Psoas muscle (tissue), 8 donors: Measurements from ENCODE around the gene ST3GAL5. TPM values are rescaled to one million over a fixed set of nuclear protein-coding genes. Genes with fewer than 3 reads are reported as not detected.

Experiments used
- ATAC-seq, 4 donors: fragments of 200-7000 bp; cut with Tn5 transposase; one replicate each; pipeline ENCODE4 v1.9.1; 2020; ENCODE audit warnings: moderate library complexity in 3 of 4, mild to moderate bottlenecking in 2 of 4
- DNase-seq, 2 donors: peaks; one replicate each; pipeline ENCODE4 v3.0.0-alpha.2; 2020
- H3K27ac ChIP-seq: fragments of 200-600 bp; one replicate; pipeline ENCODE4 v1.8.0; 2022
- H3K27me3 ChIP-seq, 3 donors: fragments of 200-600 bp in 1 of 3; one replicate each; pipeline versions ENCODE4 v1.6.1 to v1.8.0; 2013 to 2022; ENCODE audit warnings: low read length in 2 of 3, mild to moderate bottlenecking in 2 of 3, moderate library complexity in 1 of 3; ENCODE audit not compliant: insufficient read depth in 3 of 3
- H3K36me3 ChIP-seq, 2 donors: fragments of 200-600 bp in 1 of 2; one replicate each; pipeline versions ENCODE4 v1.6.1 to v1.8.0; 2013 to 2022; ENCODE audit warnings: low read depth in 1 of 2, mild to moderate bottlenecking in 1 of 2, moderate library complexity in 1 of 2; ENCODE audit not compliant: insufficient read depth in 1 of 2
- H3K4me1 ChIP-seq: fragments of 200-600 bp; one replicate; pipeline ENCODE4 v1.8.0; 2022
- H3K4me3 ChIP-seq: fragments of 200-600 bp; one replicate; pipeline ENCODE4 v1.8.0; 2022; ENCODE audit warnings: mild to moderate bottlenecking
- H3K9me3 ChIP-seq: fragments of 200-600 bp; one replicate; pipeline ENCODE4 v1.8.0; 2022
- CTCF ChIP-seq: fragments of 200-600 bp; IDR thresholded peaks from one replicate; pipeline ENCODE4 v1.8.0; 2022; ENCODE audit warnings: antibody characterized with exemption
- WGBS, 3 donors: extraction: QIAGEN DNeasy Blood & Tissue Kit; methylation state at CpG; one replicate each; pipeline versions ENCODE4 v1.1.6 to v1.1.7; 2013; 5-methylcytosine and 5-hydroxymethylcytosine counted together
- intact Hi-C, 2 donors: fragments of 100-400 bp; cut with DNase I; formaldehyde crosslinking; loops; one replicate each; pipeline versions ENCODE4 v1.11.0 to v1.14.2; 2022
- polyA plus RNA-seq, 3 donors: library from polyadenylated mRNA; stranded (reverse); fragments of 200-250 nt; gene quantifications; one replicate each; pipeline ENCODE4 v1.2.3, GENCODE V29; 2013
- total RNA-seq, 4 donors: library from RNA; stranded (reverse); fragmentation: NEBNext Ultra II Directional in 2 of 4; extraction: Animal tissue kit (Norgen Biotek cat#: 25700) in 2 of 4; gene quantifications; one replicate each; pipeline versions ENCODE4 v1.2.1 to v1.2.4, GENCODE V29; 2021 to 2023
- donor health status: healthy with polysubstance abuse.
- donor health status: DM: no; HTN: no; CAD: no; lungs with moderate emphysema.
- donor health status: Bipolar disorder and iron deficiency.
- donor health status: healthy.
- donor health status: DM: yes; HTN: yes; CAD: no.
- donor health status: DM: no; HTN: no; CAD: no.
- donor health status: DM: no; HTN: no; CAD: no.
- donor health status: DM: yes; HTN: yes; CAD: no.

Gene ST3GAL5
- total and polyA plus RNA-seq, 7 donors: 7.9 to 35.6 (median 14.7) TPM

GRCh38 chr2:85797921-85798320 is 90.9 kb downstream of the ST3GAL5 start:
- H3K4me1 ChIP-seq: peaks cover 33% of the 10 kb centered on the region
- intact Hi-C loops: loop anchor here in 1 of 2 donors (5.0 kb wide), 1 partner anchor 46 kb away; the partner anchor contains the start of gene ATOH8
- TF ChIP-seq CTCF: peak; percentile 46
- DNase-seq (no peak), ATAC-seq (peak in 3 of 4 donors; percentile 36 to 57 (median 57))
- no peaks in the 10 kb centered on the region for H3K27me3 ChIP-seq
- no peaks in the 10 kb centered on the region for H3K36me3 ChIP-seq
- peaks cover 5% of the 10 kb centered on the region for H3K9me3 ChIP-seq
- H3K27ac ChIP-seq: no peak overlapping the region
- H3K4me3 ChIP-seq: no peak overlapping the region
- 66 to 72% (median 70%) methylated on average over 6 of the region's 6 CpGs for WGBS, 3 donors

GRCh38 chr2:85797263-85797660 is 91.5 kb downstream of the ST3GAL5 start:
- TF ChIP-seq CTCF: no peak
- H3K27ac ChIP-seq: no peak overlapping the region
- ATAC-seq (no peak), DNase-seq (no peak)
- no peaks in the 10 kb centered on the region for H3K36me3 ChIP-seq
- WGBS, 3 donors: 88 to 94% (median 90%) methylated on average over 13 of the region's 13 CpGs
- peaks cover 5% of the 10 kb centered on the region for H3K9me3 ChIP-seq
- intact Hi-C loops: loop anchor here in 1 of 2 donors (5.0 kb wide), 1 partner anchor 45 kb away; the partner anchor contains the start of gene ATOH8
- H3K4me1 ChIP-seq: peaks cover 34% of the 10 kb centered on the region
- no peaks in the 10 kb centered on the region for H3K27me3 ChIP-seq
- no peak overlapping the region for H3K4me3 ChIP-seq

- H3K27me3 ChIP-seq: no peaks in the 10 kb centered on the region
- 36 to 53% (median 45%) methylated on average over 22 of the region's 22 CpGs for WGBS, 3 donors
- DNase-seq: peak in 1 of 2 donors; percentile 63
- intact Hi-C loops: loop anchor here in 1 of 2 donors (5.0 kb wide), 1 partner anchor 44 kb away; the partner anchor contains the start of gene ATOH8
- peaks cover 5% of the 10 kb centered on the region for H3K9me3 ChIP-seq
- TF ChIP-seq CTCF: no peak
- H3K4me1 ChIP-seq: peaks cover 41% of the 10 kb centered on the region
- no peaks in the 10 kb centered on the region for H3K36me3 ChIP-seq
- H3K4me3 ChIP-seq: no peak overlapping the region
- H3K27ac ChIP-seq: peak overlapping the region; percentile 38
- ATAC-seq: peak; percentile 17 to 39 (median 22)
Observed at GRCh38 chr2:85796341-85797262, 92.2 kb downstream of the ST3GAL5 start.

- intact Hi-C loops: loop anchor here in 1 of 2 donors (5.0 kb wide), 1 partner anchor 44 kb away; the partner anchor contains the start of gene ATOH8
- Histone ChIP-seq H3K27ac (peak overlapping the region; percentile 38), H3K4me3 (no peak overlapping the region), H3K4me1 (peaks cover 42% of the 10 kb centered on the region), H3K27me3 (no peaks in the 10 kb centered on the region), H3K9me3 (peaks cover 3% of the 10 kb centered on the region), H3K36me3 (no peaks in the 10 kb centered on the region)
- 47 to 71% (median 53%) methylated on average over 6 of the region's 6 CpGs for WGBS, 3 donors
- TF ChIP-seq CTCF: no peak
- DNase-seq (no peak), ATAC-seq (no peak)
Observed at GRCh38 chr2:85796046-85796340, 92.8 kb downstream of the ST3GAL5 start.
